Measurements from ENCODE around the gene MYO1B.

GRCh38 chr2:191474464-191474863, 229.3 kb downstream of the MYO1B start:
- no peak for TF ChIP-seq CTCF (IDR thresholded peaks at IDR 0.05; ENCODE audit: insufficient read depth, low read length, poor library complexity, severe bottlenecking)
- no peak for TF ChIP-seq EZH2phosphoT487 (conservative IDR thresholded peaks at IDR 0.05; ENCODE audit: low read length)

Measured in SU-DHL-6 (cell line).